Thyroid gland (tissue), 4 donors: ENCODE measurements around the gene NAT10.

Experiments
- CTCF ChIP-seq, 6 experiments: fragments of 200-600 bp in 3 of 6; fragments of 450-650 bp in 3 of 6; sonication (generic) in 3 of 6; IDR thresholded peaks; one replicate each; pipeline ENCODE4 v1.5.1; 2016 to 2019; ENCODE audit warnings: antibody characterized with exemption in 6 of 6, mild to moderate bottlenecking in 2 of 6, inconsistent platforms in 1 of 6, moderate library complexity in 1 of 6
- POLR2A ChIP-seq, 2 donors: fragments of 450-650 bp; IDR thresholded peaks; one replicate each; pipeline ENCODE4 v1.6.1; 2017; ENCODE audit warnings: antibody characterized with exemption in 2 of 2, mild to moderate bottlenecking in 2 of 2, moderate library complexity in 1 of 2

GRCh38 chr11:34150494-34151151, 45.2 kb downstream of the NAT10 start:
- TF ChIP-seq CTCF (IDR thresholded peaks at IDR 0.05) (no peak), POLR2A (IDR thresholded peaks at IDR 0.05) (no peak)
